Tibial nerve (tissue), 4 donors: Measurements from ENCODE around the gene SLC7A9. TPM values are rescaled to one million over a fixed set of nuclear protein-coding genes. Genes with fewer than 3 reads are reported as not detected.
"Not testable (repeated sequence)": the region's sequence is repeated elsewhere in the genome, so short reads cannot be mapped to it uniquely, and the experiment has no call there.

ENCODE experiments used
- DNase-seq, 2 donors: peaks; one replicate each; pipeline ENCODE4 v3.0.0-alpha.2; 2019; ENCODE audit warnings: low spot score in 2 of 2
- H3K27ac ChIP-seq, 4 donors: fragments of 200-600 bp; sonication (generic) in 3 of 4; one replicate each; pipeline ENCODE4 v1.5.1; 2017 to 2019; ENCODE audit warnings: mild to moderate bottlenecking in 1 of 4
- H3K27me3 ChIP-seq, 2 donors: fragments of 200-600 bp; sonication (generic) in 1 of 2; one replicate each; pipeline versions ENCODE4 v1.5.1 to v1.6.0; 2017 to 2019
- H3K36me3 ChIP-seq, 3 donors: fragments of 200-600 bp; sonication (generic); one replicate each; pipeline ENCODE4 v1.5.1; 2018 to 2019
- H3K4me1 ChIP-seq, 4 donors: fragments of 200-600 bp; sonication (generic) in 3 of 4; one replicate each; pipeline ENCODE4 v1.5.1; 2017 to 2019
- H3K4me3 ChIP-seq, 4 donors: fragments of 200-600 bp; sonication (generic) in 3 of 4; one replicate each; pipeline ENCODE4 v1.5.1; 2017 to 2019; ENCODE audit warnings: mild to moderate bottlenecking in 1 of 4, moderate library complexity in 1 of 4
- H3K9me3 ChIP-seq, 4 donors: fragments of 200-600 bp; sonication (generic) in 3 of 4; one replicate each; pipeline ENCODE4 v1.5.1; 2017 to 2019
- CTCF ChIP-seq, 5 experiments: fragments of 200-600 bp in 3 of 5; fragments of 450-650 bp in 2 of 5; sonication (generic) in 3 of 5; IDR thresholded peaks; one replicate each; pipeline ENCODE4 v1.5.1; 2016 to 2019; ENCODE audit warnings: antibody characterized with exemption in 5 of 5, mild to moderate bottlenecking in 3 of 5, moderate library complexity in 2 of 5
- EP300 ChIP-seq, 2 donors: sonication (generic); formaldehyde crosslinking; IDR thresholded peaks; one replicate each; pipeline ENCODE4 v1.6.1; 2017; ENCODE audit warnings: antibody characterized with exemption in 2 of 2, mild to moderate bottlenecking in 1 of 2
- POLR2A ChIP-seq, 2 donors: fragments of 450-650 bp; IDR thresholded peaks; one replicate each; pipeline ENCODE4 v1.6.1; 2017; ENCODE audit warnings: antibody characterized with exemption in 2 of 2, mild to moderate bottlenecking in 2 of 2, moderate library complexity in 2 of 2
- WGBS, 2 donors: methylation state at CpG; one replicate each; pipeline ENCODE4 v1.1.5; 2018; 5-methylcytosine and 5-hydroxymethylcytosine counted together
- total RNA-seq, 4 donors: library from RNA; depleted of rRNA; stranded (reverse); fragments of >200 nt; gene quantifications; one replicate each; pipeline ENCODE4 v1.1.0, GENCODE V29; 2016

SLC7A9 gene
- total RNA-seq, 4 donors from 2014 or later: 1.6 TPM; not detected in 3

GRCh38 chr19:32886241-32886640 is 16.7 kb upstream of the SLC7A9 start:
- Histone ChIP-seq H3K9me3 (peaks cover 0 to 9% (median under 1%) of the 10 kb centered on the region in 4 donors), H3K4me3 (no peak overlapping the region), H3K4me1 (no peaks in the 10 kb centered on the region), H3K27ac (no peak overlapping the region), H3K27me3 (no peaks in the 10 kb centered on the region), H3K36me3 (peaks cover 0 to 81% (median 0%) of the 10 kb centered on the region in 3 donors)
- TF ChIP-seq POLR2A (IDR thresholded peaks at IDR 0.05): no peak
- TF ChIP-seq EP300 (IDR thresholded peaks at IDR 0.05): no peak
- no peak for TF ChIP-seq CTCF (IDR thresholded peaks at IDR 0.05)
- WGBS, 2 donors: 79 to 82% methylated on average over 7 of the region's 7 CpGs
- DNase-seq: no peak

GRCh38 chr19:32885255-32885654 is 15.7 kb upstream of the SLC7A9 start:
- DNase-seq, H3K9me3 ChIP-seq, H3K4me1 ChIP-seq, H3K27ac ChIP-seq, H3K27me3 ChIP-seq, H3K4me3 ChIP-seq: not testable (repeated sequence)
- H3K36me3 ChIP-seq: peaks cover 0 to 81% (median 0%) of the 10 kb centered on the region in 3 donors
- 87 to 92% methylated on average over 5 of the region's 5 CpGs for WGBS, 2 donors

- Histone ChIP-seq H3K27ac (no peak overlapping the region), H3K4me1 (no peaks in the 10 kb centered on the region), H3K27me3 (no peaks in the 10 kb centered on the region), H3K36me3 (peaks cover 0 to 82% (median 0%) of the 10 kb centered on the region in 3 donors), H3K4me3 (no peak overlapping the region), H3K9me3 (no peaks in the 10 kb centered on the region)
- TF ChIP-seq EP300 (IDR thresholded peaks at IDR 0.05): no peak
- no peak for TF ChIP-seq CTCF (IDR thresholded peaks at IDR 0.05)
- WGBS, 2 donors: 80 to 94% methylated on average over 10 to 12 of the region's 12 CpGs
- DNase-seq: no peak
These were observed 12.2 kb upstream of the SLC7A9 start for GRCh38 chr19:32881766-32882165.

GRCh38 chr19:32880622-32881021 is 11.1 kb upstream of the SLC7A9 start:
- no peak for DNase-seq
- Histone ChIP-seq H3K4me3 (no peak overlapping the region), H3K4me1 (no peaks in the 10 kb centered on the region), H3K27me3 (no peaks in the 10 kb centered on the region), H3K27ac (no peak overlapping the region), H3K9me3 (no peaks in the 10 kb centered on the region), H3K36me3 (peaks cover 0 to 82% (median 0%) of the 10 kb centered on the region in 3 donors)
- 83 to 94% methylated on average over 2 of the region's 2 CpGs for WGBS, 2 donors
- TF ChIP-seq POLR2A (IDR thresholded peaks at IDR 0.05): no peak
- no peak for TF ChIP-seq EP300 (IDR thresholded peaks at IDR 0.05)

GRCh38 chr19:32879741-32880140 is 10.2 kb upstream of the SLC7A9 start:
- Histone ChIP-seq H3K4me1 (no peaks in the 10 kb centered on the region), H3K27ac (no peak overlapping the region), H3K4me3 (no peak overlapping the region), H3K27me3 (no peaks in the 10 kb centered on the region), H3K36me3 (peaks cover 0 to 84% (median 0%) of the 10 kb centered on the region in 3 donors), H3K9me3 (no peaks in the 10 kb centered on the region)
- no peak for TF ChIP-seq CTCF (IDR thresholded peaks at IDR 0.05)
- TF ChIP-seq EP300 (IDR thresholded peaks at IDR 0.05): no peak
- TF ChIP-seq POLR2A (IDR thresholded peaks at IDR 0.05): no peak
- WGBS, 2 donors: 82 to 87% methylated on average over 8 of the region's 8 CpGs
- no peak for DNase-seq

GRCh38 chr19:32878988-32879387 is 9.4 kb upstream of the SLC7A9 start:
- TF ChIP-seq CTCF (IDR thresholded peaks at IDR 0.05) (no peak), EP300 (IDR thresholded peaks at IDR 0.05) (no peak), POLR2A (IDR thresholded peaks at IDR 0.05) (no peak)
- no peaks in the 10 kb centered on the region for H3K4me1 ChIP-seq
- no peaks in the 10 kb centered on the region for H3K9me3 ChIP-seq
- no peak overlapping the region for H3K4me3 ChIP-seq
- no peak for DNase-seq
- no peak overlapping the region for H3K27ac ChIP-seq
- peaks cover 0 to 88% (median 0%) of the 10 kb centered on the region in 3 donors for H3K36me3 ChIP-seq
- H3K27me3 ChIP-seq: no peaks in the 10 kb centered on the region
- 91 to 96% methylated on average over 12 of the region's 12 CpGs for WGBS, 2 donors
